Activated CD4-positive, alpha-beta T cell treated with anti-CD3 and anti-CD28 coated beads, Interleukin-2, amount 50 U/mL, for 16 hours (primary cell): Measurements from ENCODE around the gene ZFP91.

Source experiments
- DNase-seq: peaks from one replicate; pipeline ENCODE4 v3.0.0-alpha.2; 2020

Gene ZFP91

DNA sequence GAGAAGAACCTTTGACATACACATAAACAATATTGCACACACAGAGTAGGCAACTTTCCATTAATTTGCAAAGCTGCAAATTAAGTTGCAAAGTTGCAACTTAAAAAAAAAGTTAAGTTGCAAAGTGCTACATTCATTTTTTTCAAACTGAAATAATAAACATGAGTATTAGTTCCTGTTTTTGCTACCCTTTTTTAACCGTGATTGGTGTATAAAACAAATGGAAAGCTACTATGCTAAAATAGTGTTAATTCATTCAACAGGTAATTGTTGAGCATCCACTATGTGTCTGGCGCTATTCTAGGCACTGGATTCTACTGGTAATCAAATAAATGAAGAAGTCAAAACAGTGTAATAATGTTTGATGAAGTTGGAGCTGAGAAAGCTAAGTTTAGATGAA, 8.1 kb downstream of the ZFP91 start:
- no peak for DNase-seq

- DNase-seq = no peak
These were observed 12.8 kb downstream of the ZFP91 start for GRCh38 chr11:58591659-58592058.

- DNase-seq = no peak
These were observed 14.1 kb downstream of the ZFP91 start for GRCh38 chr11:58592760-58593472.

DNA sequence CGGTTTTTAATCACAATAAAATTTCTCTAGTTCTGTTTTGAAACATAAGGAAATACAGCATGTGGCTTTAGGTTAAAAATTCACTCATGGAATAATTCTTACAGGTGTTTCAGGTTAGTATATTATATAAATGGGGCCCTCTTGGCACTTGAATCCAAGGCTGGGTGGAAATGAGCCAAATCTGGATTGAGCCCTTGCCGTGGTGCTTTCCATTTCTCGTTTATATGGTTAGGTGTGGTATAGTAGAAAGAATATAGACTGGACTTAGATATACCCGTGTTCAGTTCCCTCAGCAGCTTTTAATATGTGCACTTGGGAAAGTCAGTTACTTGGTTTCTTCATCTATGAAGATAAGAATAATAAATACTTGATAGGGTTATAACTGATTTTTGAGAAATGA, 16.0 kb downstream of the ZFP91 start:
- no peak for DNase-seq

- no peak for DNase-seq
These were observed 17.8 kb downstream of the ZFP91 start for GRCh38 chr11:58596621-58597020.

- DNase-seq = peak; percentile 53
These were observed 18.8 kb downstream of the ZFP91 start for GRCh38 chr11:58597486-58598144.

DNA sequence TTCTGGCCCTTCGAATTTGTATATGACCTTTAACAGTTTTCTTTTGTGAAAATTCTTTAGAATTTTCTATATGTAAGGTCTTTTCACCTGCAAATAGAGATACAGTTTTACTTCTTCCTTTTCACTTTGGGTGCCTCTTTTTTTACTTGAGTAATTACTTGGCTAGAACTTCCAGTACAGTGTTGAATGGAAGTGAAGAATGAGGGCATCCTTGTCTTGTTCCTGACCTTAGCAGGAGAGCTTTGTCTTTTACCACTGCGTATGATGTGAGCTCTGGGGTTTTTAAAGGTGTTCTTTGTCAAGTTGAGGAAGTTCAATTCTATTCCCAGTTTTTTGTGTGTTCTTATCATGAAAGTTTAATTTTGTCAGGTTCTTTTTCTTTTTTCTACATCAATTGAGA, 21.6 kb downstream of the ZFP91 start:
- DNase-seq = no peak

DNA sequence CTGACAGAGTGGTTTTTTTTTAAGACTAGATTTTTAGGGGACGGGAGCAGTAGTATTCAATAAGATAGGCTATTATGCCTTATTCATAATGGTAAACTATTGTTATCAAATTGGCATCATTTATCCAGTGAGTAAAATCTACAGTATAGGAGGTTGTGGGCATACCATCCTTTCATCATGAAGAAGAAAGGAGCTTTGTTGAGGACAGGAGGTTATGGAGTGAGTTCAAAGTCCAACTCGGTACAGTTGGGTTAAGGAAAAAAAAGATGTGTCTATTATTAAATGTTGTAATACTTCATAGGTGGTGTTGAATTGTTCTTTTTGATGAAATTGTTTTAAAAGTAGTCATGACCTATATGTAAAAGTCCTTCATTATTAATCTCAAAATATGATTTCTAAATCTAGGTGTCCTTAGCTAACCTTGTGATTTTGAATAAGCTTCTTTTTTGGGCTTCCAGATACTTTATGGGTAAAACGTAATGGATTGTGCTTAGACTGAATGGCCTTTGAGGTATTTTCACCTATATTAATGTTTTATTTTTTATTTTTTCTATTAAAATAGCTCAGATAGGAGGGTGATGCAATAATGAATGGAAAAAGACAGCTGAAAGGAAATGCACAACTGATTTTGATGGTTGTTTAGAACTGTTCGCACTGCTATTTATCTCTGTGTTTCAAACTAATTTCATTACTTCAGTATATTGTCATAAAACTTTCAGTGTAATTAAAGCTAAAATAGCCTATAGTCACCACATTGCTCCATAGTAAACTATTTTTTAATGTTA, 28.3 kb downstream of the ZFP91 start:
- DNase-seq = no peak

DNA sequence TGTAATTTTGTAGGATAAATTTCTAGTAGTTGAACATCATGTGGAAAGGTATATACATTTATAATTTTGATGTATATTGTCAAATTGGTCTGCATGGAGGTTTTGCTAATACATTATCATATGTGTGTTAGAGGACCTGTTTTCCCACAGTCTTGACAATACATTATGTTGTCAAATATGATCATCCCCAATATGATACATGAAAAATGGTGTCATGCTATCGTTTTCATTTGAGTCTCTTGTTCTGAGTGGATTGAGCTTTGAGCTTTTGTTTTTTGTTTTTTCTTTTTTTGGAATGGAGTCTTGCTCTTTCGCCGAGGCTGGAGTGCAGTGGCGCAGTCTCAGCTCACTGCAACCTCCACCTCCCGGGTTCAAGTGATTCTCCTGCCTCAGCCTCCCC, 29.5 kb downstream of the ZFP91 start:
- no peak for DNase-seq

- DNase-seq = no peak
These were observed 30.9 kb downstream of the ZFP91 start for GRCh38 chr11:58609723-58610122.

GRCh38 chr11:58613228-58613627, 34.4 kb downstream of the ZFP91 start:
- DNase-seq = peak; percentile 10

- DNase-seq = no peak
These were observed 36.7 kb downstream of the ZFP91 start for GRCh38 chr11:58615559-58615958.

DNA sequence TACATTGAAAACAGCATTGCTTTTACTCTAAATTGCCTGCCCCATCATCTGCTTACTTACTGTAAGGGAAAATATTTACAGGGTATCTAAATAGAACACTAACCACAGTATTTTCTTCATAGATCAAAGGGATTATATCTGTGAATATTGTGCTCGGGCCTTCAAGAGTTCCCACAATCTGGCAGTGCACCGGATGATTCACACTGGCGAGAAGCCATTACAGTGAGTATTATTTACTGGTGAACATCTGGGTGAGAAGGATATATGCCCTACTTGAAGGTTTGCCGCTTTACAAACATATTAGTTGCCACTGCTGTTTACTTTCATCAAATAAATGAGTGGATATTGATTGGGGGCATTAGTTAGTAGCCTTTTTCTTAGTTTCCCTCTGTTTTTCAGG, 37.7 kb downstream of the ZFP91 start:
- DNase-seq = no peak

DNA sequence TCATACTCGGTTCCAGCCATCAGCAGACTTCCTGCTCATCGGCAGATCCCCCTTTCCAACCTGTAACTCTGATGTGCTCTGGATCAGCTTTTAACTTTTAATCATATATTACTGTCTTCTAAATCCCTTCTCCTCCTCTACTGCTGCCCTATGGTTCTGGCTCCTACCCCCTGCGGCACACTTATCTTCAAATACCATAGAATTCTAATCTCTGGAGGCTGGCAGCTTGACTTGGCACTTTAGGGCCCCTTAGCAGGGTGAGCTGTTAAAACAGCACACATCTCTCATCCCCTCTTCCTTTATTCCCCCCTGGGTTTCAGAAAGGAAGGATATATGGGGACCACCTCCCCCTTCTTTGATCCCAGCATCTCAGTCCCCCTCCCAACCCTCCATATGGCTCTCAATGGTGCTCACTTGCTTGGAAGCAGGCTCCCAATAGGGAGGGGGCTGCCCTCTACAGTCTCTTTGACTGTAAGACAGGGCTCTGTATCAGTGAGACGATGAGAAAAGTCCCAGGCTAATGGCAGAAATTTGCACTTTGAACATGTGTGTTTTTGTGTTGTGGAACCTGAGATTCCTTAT, 39.2 kb downstream of the ZFP91 start:
- no peak for DNase-seq

GRCh38 chr11:58621586-58622262, 42.9 kb downstream of the ZFP91 start:
- DNase-seq = peak; percentile 6

GRCh38 chr11:58622344-58622743, 43.5 kb downstream of the ZFP91 start, which contains the start of gene CNTF:
TSS of gene CNTF (plus strand) at chr11:58622665. CDS start at chr11:58622753, 88 bp downstream.
- DNase-seq = no peak

- no peak for DNase-seq
These were observed 46.2 kb downstream of the ZFP91 start for GRCh38 chr11:58625086-58625485.

DNA sequence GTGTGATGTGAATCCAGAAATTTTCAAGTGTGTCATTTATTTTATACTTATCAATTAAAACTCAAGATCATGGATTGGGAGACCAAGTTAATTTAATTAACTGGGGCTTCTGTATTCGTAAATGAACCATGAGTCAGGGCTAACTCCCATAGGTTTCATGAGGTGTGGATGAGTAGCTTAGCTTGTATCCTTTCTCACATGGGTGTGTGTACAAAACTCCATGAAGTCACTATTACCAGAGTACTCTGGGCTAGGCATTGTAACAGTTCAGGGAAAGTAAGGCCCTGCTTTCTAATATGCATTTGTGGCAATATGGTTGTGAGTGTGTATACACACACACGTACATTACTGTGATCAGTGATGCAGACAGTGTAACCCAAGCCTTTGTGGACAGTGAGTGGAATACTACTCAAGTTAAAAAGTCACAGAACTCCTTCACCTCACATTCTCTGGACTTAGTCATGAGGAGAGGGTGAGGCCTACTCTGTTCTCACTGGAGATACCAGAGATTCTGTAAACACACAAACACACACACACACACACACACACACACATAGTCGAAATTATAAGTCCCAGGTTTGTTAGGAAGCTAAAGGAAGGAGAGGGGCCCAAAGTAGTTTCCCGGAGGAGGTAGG, 47.1 kb downstream of the ZFP91 start:
- DNase-seq = no peak

DNA sequence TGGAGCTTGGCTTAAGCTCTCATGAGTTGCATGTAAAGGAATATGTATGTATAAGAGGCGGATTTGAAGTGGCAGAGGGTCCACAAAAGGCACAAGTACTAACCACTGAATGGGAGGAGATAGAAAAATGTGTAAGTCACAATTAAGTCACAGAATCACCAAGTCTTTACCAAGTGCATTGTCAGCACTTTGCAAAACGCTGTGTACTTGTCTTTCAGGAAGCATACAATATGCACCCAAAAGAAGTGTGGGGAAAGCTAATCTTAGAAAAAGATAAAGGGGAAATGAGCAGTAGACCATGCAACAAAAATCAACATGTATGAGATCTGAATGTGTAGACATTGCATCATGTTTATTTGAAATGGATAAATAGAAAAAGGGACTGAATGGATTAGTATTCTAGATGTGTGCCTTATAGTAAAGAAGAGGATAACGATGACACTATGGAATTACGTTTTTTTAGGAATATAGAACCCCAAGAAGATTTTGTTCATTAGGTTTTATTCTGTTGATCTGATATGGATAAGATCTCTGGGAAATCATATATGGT, 48.1 kb downstream of the ZFP91 start:
- DNase-seq = no peak

DNA sequence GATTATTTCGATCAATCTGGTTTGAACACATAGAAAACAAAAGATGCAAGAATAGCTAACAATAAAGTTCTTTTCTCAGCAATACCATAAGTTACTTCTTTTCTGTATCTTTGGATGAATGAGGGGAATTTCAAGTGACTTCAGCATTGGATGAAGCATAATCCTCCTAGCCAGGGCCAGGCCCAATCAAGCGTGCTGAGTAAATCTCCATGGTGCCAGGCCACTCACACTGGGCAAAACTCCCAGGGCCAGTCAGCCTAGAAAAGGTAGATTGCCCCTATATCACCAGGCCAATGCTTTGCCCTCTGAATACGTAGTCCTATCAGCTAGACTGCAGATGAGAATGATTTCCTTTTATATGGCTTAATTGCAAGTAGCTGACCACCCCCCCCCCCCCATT, 49.6 kb downstream of the ZFP91 start:
- no peak for DNase-seq

GRCh38 chr11:58629857-58630256, 51.0 kb downstream of the ZFP91 start:
- DNase-seq = peak; percentile 11

GRCh38 chr11:58631378-58631777, 52.5 kb downstream of the ZFP91 start:
- DNase-seq = no peak
